Measurements from ENCODE around the gene PIGL.

PIGL gene

GRCh38 chr17:16314189-16314588, 97.2 kb downstream of the PIGL start:
- no peak for DNase-seq

DNA sequence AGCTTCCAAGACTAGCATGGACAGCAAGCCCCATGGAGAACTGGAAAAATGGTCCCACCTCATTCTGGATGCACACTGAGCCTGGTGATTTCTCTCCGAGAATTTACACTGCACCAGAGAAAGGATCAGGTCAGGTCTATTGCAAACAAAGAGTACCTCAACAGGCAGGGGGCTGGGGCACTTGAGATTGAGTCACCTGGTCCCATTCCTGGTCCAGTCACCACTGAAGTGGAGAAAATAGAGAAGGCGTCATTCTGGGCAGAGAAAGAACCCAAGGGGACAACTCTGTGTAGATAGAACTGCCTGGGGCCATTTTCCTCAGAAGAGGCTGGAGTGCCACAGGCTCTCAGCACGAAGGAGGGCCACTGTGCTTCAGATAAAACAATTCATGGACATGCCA, 97.8 kb downstream of the PIGL start:
- no peak for DNase-seq

DNA sequence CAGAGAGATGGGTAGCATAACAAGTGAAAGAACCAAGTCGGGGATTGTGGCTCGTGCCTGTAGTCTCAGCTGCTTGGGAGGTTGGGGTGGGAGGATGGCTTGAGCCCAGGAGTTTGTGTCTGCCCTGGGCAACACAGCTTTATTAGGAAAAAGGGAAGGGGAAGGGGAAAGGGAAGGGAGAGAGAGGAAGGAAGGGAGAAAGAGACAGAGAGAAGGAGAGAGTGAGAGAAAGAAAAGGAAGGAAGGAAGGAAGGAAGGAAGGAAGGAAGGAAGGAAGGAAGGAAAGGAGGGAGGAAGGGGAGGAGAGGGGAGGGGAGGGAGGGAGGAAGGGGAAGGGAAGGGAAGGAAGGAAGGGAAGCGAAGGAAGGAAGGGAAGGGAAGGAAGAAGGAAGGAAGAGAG, 103.0 kb downstream of the PIGL start:
- no peak for DNase-seq

- no peak for DNase-seq
Measured at GRCh38 chr17:16322636-16323035, 105.6 kb downstream of the PIGL start.

DNA sequence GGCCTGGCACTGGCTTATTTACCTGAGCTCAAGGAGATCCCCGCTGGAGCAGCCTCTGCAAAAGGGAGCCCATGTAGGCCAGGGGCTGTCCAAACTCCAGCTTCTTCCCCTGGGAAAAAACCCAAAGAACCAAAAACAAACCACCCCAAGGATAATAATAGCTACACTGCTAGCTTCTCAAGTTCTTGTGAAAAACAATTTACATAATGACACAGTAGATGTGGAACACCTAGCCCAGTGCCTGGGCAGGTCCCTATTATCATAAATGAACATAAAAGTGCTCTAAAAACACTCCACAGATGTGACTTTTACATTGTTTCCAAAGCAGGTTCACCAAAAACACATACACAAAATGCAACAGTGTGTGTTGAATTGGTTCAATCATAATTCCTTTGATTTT, 109.0 kb downstream of the PIGL start:
- DNase-seq = no peak

GRCh38 chr17:16327018-16327417, 110.0 kb downstream of the PIGL start:
- DNase-seq = no peak

- no peak for DNase-seq
Measured at GRCh38 chr17:16328997-16329396, 112.0 kb downstream of the PIGL start.

DNA sequence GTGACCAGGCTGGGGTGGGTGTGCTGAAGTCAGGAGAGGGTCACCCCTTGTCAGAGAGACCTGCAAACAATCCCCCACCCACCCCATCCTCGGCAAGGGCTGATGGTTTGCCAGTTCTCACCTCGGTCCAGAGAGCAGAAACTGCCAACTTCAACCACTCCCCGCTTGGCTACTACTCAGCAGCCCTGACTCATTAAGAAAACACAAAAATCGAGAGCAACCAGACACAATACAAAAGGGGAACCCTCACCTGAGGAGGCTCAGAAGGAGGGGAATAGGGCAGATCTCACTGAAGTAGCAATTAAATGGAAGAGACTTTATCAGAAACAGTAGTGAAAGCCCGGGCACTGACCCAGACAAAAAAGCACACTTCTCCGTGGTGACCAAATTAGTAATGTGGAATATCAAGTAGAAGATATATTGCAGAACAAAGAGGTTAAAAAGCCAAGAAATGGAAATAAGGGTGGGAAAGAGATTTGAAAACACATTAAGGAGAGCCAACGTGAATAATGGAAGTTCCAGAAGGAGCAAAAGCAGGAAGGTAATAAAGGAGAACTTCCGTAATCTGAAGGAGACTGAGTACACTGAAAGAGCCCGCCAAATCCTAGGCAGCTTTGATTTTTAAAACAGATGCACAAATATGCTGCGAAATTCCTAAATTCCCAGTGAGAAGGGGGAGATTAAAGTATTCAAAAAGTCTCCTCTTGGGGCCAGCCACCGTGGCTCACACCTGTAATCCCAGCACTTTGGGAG, 112.7 kb downstream of the PIGL start:
- no peak for DNase-seq

GRCh38 chr17:16338391-16338790, 121.4 kb downstream of the PIGL start:
- no peak for DNase-seq

- DNase-seq = no peak
Measured at GRCh38 chr17:16339402-16339801, 122.4 kb downstream of the PIGL start.

DNA sequence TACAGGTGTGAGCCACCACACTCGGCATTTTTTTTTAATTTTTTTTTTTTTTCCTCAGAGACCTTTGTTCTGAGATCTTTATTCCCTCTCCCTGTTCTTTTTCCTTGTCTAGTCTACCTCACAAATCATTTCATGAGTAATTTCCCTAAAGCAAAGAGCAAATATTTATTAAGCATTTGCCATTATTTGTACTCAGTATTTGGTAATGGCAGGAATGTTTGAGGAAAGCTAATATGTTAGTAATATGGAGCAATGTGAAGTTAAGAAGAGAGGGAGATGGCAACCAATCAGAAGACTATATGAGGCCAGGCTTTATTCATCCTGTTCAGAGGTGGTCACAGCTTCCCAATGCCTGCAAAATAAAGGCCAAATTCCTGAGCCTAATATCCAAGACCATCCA, 122.9 kb downstream of the PIGL start:
- no peak for DNase-seq

- DNase-seq = no peak
Measured at GRCh38 chr17:16342979-16343378, 126.0 kb downstream of the PIGL start.

- DNase-seq = no peak
Measured at GRCh38 chr17:16343569-16343968, 126.6 kb downstream of the PIGL start.

DNA sequence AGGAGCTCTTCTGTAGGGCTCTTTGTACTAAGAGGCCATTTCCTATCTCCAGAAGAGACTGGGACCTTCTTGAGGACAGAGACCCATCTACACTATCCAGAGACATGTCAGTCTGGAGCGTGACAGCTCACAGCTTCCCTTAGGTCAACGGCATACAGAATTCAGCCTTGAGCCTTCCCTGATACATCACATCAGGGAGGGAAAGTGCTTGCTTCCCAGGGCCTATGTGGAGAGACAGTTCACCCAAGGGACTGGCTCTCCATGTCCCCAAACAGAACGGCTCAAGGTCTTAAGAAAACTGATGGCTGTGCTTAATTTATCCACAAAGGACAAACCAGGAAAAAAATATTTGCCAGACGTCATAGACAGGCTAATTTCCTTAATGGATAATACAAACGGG, 128.6 kb downstream of the PIGL start:
- no peak for DNase-seq

GRCh38 chr17:16346721-16347271, 129.8 kb downstream of the PIGL start:
- no peak for DNase-seq

- DNase-seq = no peak
Measured at GRCh38 chr17:16348586-16348985, 131.6 kb downstream of the PIGL start.

DNA sequence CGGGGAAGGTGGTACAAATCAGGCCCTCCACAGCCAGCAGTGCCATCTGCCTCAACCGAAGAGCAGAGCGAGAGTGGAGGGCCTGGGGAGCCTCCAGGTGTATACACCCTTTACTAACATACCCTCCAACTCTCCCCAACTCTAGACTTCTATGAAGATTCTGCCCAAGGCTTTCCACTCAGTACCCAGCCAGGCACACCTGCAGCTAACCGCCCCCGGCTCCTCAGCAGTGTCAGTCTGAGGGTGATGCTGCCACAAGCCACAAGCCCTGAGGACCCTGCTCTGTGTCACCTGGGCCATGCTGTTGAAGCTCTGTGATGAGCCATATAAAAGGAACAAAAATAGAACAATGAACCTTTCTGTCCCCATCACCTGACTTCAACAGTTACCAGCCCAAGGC, 132.4 kb downstream of the PIGL start:
- no peak for DNase-seq

GRCh38 chr17:16351831-16352230, 134.8 kb downstream of the PIGL start:
- no peak for DNase-seq

GRCh38 chr17:16352303-16352666, 135.3 kb downstream of the PIGL start:
- DNase-seq = no peak

DNA sequence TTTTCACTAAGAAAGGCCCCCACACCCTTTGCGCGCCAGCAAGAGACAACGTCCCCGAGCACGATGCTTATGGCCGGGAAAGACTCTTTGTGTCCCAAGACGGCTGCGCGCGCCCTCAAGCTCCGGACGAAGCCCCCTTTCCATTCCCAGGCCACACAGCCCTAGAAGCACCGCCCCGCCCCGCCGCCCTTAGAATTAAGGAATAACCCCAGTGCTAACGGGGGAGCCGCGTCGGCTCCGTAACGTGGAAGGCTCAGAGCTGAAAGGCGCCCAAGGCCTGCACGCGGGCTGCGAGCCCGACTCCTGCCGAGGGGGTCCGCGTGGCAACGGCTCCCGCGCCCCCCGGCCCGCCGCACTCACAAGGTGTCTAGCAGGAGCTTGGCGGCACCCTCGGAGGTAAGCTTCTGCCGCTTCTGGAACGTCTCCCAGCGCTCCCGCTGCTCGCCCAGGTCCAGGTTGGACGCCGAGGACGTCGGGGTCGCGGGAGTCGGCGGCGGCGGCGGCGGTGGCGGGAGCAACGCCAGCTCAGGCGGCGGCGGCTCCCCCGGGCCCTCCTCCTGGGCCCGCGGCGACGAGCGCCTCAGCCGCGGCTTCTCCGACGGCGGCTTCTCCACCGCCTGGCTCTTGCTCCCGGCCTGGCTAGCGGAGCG, 135.8 kb downstream of the PIGL start:
- peak; percentile 15 for DNase-seq

DNA sequence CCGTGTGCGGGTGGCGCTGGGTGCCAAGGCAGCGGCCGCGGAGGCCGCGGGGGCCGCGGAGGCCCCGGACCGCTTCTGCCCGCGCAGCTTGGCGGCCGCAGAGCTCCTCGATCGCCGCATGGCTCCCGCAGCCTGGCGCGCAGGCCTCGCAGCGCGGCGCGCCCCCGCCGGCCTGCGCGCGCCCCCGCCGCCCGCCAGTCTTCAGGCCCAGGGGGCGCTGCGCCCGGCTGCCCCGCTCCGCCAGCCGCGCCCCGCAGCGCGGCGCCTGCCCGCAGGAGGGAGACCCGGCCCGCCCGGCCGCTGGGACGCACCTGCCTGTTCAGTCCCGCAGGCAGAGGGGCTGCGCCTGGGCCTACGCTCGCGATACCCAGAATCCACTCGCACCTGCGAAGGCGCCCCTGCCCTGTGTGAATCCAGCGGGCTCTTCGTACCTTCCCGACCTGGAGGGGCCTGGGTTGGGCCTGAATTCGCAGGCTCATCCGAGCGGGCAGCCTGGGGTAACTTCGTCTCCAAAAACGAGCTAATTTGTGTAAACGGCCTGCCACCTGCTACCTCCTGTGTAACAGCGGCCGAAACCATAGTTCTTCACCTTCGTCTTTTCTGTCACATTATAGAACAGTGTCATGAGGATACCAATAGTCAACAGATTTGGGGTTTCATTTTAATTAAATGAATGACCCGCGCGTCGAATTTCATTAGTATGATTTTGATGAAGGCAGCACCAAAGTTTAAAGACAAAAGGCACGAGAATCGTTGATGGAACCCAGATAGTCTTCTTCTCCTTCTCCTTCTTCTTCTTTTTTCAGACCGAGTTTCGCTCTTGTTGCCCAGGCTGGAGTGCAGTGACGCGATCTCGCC, 136.5 kb downstream of the PIGL start, which contains the start of gene CENPV:
CENPV (minus strand) TSS at position 153 of the 858 bp plus-strand sequence; CDS start at position 120, 33 bp downstream.
- peak; percentile 71 for DNase-seq

DNA sequence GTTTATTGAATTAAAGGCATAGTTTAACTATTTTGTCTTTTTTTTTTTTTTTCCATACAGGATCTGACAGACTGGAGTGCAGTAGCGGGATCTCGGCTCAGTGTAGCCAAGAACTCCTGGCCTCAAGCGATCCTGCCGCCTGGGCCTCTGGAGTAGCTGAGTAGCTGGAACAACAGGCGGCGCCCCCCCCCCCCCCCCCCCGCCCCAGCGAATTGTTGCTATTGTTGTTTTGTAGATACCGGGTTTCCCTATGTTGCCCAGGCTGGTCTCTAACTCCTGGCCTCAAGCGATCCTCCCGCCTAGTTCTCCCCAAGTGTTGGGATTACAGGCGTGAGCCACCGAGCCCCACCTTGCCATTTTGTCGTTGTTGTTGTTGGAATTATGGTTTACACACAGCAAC, 137.6 kb downstream of the PIGL start:
- DNase-seq = no peak

DNA sequence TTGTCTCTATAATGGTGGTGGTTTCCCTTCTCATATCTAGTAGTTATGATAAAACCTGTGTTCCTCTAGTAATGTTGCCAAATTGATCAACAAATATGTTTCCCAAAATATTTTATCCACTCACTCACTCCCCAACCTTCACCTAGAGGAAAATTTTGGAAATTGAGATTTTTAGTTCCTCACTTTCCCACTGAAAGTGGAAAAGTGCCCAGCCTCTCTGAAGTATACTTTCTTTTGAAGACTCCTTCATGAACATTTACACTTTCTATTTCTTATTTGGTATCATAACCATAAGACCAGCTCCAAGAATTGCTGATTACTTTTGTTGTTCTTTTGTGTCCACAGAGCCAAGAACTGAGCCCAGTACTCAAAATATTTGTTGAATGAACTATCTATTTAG, 141.4 kb downstream of the PIGL start:
- DNase-seq = no peak
